ENCODE data around the gene TAGLN3.

The TAGLN3 gene

GRCh38 chr3:111998636-111999483, at the start of gene TAGLN3:
TSS of gene TAGLN3 (plus strand) at chr3:111998922. CDS start at chr3:111999423, 501 bp downstream.
- no peak for DNase-seq (ENCODE audit: low read depth)

- DNase-seq (ENCODE audit: low read depth), result no peak
Observed at GRCh38 chr3:111949712-111950111, 49.0 kb upstream of the TAGLN3 start.

DNA sequence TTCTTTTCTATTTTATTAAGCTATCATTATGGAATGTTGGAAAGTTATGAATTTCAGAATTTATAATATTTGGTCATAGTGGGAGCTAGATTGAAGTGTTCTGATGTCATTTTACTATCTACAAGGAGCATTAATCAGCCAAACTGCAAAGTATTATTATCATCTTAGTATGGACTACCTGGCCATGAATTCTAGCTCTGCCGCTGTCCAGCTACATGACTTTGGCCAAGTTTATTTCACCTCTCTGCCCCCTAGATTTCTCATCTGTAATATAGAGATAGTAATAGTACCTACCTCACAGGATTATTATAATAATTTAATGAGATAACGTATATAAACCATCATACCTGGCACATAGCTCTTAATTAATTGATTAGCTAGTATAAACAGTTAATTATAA, 47.7 kb upstream of the TAGLN3 start:
- DNase-seq (ENCODE audit: low read depth), result no peak

DNA sequence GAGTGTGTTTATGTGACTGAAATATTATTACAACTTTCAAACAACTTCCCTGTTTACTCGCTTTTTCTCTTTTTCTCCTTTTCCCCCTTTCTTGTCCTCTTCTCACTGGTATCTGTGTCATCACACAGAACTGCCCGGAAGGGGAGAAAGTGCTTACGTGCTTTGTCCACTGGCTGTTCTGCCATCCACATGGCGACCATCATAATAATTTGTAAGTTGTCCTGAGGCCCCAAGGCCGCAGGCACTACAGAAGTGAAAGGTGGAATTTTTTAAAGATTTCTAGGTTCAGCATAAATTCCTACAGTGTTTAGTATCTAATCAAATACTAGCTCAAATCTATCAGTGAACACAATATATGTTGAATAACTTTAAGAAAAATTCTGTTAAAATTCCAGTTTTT, 46.6 kb upstream of the TAGLN3 start:
- DNase-seq (ENCODE audit: low read depth), result no peak

GRCh38 chr3:111952866-111953450, 45.8 kb upstream of the TAGLN3 start:
- DNase-seq (ENCODE audit: low read depth), result no peak

DNA sequence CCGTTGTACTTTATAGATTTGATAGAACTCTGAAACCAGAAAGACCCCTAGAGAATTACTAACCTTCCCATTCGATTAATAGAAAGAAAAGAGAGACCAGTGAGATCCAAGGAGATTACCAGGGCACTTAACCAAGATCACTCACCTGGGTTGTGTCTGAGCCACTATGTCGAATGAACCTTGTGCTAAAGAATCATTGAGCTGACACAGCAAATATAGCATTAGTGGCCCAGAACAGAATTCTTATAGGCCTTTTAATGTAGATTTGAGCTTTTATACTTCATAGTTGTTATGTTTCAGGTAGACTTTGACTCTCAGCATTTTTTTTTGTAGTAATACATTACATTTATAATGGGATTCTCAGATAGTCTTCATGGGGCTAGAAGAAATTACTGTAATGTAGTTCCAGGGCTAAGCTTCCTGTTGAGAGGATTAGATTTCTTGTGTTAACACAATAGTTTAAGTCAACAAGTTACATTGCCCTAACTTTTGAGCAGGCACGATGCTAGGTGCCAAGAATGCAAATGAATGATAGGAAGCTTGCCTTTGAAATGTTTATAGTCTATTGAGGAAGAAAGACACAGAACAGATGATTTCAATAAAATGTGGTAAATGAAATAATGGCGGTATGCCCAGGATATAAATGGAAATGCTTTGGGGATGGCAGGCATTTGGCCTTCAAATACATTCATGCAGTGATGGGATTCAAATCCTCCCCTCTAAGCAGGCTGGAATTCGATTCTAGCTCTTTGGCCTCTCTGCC, 44.3 kb upstream of the TAGLN3 start:
- DNase-seq (ENCODE audit: low read depth), result no peak

GRCh38 chr3:111955876-111956275, 42.8 kb upstream of the TAGLN3 start:
- no peak for DNase-seq (ENCODE audit: low read depth)

DNA sequence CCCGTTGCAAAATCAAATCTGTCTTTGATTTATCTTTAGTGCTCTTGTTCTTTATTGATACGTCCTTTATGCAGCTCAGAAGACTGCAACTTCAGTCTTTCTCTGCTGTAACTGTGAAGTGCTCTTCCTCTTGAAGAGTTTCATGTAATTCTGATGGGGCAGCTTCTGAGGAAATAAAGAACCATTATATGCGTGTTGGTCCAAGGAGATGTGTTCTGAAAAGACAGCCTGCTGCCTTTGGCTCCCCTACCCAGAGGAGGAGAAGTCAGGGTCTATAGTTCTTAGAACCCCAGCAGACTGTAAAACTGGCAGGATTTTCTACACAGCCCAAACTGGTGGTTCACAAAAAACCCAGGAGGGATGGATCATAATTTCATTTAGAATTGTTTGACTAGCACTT, 42.3 kb upstream of the TAGLN3 start:
- DNase-seq (ENCODE audit: low read depth), result no peak

- no peak for DNase-seq (ENCODE audit: low read depth)
Observed at GRCh38 chr3:111956995-111957734, 41.6 kb upstream of the TAGLN3 start.

GRCh38 chr3:111961461-111962164, 37.1 kb upstream of the TAGLN3 start:
- no peak for DNase-seq (ENCODE audit: low read depth)

DNA sequence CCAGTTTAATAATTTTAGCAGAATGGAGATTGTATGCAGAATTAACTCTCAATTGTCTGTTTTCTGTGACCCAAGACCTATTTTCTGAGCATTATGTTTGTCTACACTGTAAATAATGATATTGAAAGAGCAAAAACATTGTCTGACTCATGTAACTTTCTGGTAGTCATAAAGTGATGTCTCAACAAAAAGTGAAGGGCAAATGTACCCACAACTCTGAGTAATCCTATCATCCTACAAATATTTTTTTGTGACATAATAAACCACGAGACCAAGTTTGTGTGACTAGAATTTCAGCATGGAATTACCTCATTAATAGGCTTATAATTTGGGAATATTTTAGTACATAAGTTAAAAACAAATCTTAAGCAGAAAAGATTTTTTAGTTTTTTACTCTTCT, 35.3 kb upstream of the TAGLN3 start:
- DNase-seq (ENCODE audit: low read depth), result no peak

DNA sequence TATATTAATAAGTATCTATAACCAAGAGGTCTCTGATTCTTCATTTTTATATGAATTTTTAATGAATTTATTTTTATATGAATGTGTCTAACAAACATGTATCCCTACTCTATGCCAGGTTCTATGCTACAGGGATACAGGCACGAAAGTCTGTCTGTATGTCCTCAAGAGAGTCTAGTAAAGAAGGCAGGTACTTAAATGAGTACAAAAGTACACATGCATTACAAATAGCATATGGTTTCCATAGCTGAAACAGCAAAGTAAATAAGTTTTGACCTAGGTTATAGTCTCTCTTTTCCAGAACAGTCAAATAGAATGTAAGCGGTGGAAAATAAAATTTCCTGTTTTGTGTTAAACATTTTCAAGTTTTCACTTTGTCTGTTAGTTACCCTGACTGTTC, 33.2 kb upstream of the TAGLN3 start:
- DNase-seq (ENCODE audit: low read depth), result no peak

GRCh38 chr3:111967068-111967467, 31.7 kb upstream of the TAGLN3 start:
- DNase-seq (ENCODE audit: low read depth), result no peak

DNA sequence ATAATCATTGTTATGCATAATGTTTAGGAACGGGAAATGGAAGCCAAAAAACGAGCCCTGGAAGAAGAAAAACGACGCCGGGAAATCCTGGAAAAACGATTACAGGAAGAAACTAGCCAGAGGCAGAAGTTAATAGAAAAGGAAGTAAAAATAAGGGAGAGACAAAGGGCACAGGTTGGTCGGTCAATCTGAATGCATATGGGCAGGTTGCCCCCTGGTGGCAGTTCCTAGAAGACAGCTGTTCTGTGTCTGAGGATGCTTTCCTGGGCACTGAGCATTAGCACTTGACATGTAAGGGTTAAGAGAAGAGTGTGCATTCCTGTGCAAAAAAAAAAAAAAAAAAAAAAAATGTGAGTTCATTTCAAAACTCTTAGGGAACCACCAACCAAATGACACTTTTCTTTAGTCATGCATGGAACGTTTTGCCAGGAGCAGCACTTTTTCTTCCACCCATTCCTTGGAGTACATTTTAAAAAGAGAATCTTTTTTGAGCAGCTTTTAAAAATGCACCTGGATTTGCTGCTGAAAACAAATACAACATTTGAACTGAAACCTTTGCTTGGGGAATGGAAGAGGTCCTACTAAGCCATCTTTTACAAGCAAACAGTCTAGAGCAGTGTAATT, 31.0 kb upstream of the TAGLN3 start:
- peak; percentile 58 for DNase-seq (ENCODE audit: low read depth)

GRCh38 chr3:111968319-111969054, 30.2 kb upstream of the TAGLN3 start:
- DNase-seq (ENCODE audit: low read depth), result no peak

- no peak for DNase-seq (ENCODE audit: low read depth)
Observed at GRCh38 chr3:111970376-111970775, 28.3 kb upstream of the TAGLN3 start.

GRCh38 chr3:111971533-111972130, 27.1 kb upstream of the TAGLN3 start:
- DNase-seq (ENCODE audit: low read depth), result no peak

DNA sequence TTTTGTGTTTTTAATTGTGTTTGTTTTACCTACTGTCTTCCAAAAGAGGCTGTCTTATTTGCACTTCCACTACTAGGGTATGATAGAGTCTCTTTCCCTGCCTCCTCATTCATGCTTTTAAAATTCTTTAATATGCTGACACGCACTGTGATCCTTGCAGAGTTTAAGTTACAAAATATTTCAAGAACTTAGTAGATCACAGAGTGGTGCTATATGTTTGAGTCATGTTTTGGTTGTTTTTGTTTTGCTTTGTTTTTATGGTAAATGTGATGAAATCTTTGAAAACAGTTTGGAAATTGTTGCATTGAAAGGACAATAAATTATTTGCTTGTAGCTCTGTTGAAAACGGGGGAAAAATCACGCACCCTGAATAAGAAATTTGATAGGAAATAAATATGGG, 25.8 kb upstream of the TAGLN3 start:
- DNase-seq (ENCODE audit: low read depth), result no peak

DNA sequence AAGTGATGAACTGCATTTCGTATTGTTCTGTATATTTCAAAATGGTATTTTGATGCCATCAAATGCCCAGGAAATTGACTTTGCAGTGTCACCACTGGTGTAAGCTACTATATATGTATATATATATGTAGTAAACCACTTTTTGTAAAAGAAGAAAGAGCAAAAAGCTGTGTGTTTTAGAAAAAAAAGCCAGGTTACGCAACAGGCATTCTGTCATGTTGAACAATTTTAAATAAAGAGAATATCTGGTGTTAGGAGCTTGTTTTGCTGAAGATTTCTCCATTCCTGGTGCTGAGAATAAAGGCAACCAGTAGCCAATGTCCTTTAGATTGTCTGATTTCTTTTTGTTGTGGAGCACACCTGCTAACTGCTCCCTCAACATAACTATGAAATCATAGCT, 23.6 kb upstream of the TAGLN3 start:
- no peak for DNase-seq (ENCODE audit: low read depth)

DNA sequence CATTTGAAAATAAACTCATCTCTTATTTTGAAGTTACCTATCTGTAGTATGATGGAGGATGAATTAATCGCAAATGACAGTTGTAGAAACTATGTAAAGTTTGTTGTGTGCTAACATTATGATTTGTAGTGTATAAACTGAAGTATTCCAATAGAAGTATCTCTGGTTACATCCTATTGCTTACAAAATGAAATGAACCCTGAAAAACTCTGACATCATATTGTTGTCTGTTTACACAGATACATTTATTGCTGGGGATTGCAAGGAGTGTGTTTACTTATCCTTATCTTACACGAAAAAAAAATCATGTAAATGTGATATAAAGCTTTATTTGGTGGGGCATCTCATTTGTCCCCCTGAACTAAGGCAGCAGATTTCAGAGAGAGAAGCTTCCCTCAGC, 22.5 kb upstream of the TAGLN3 start:
- DNase-seq (ENCODE audit: low read depth), result no peak
